Thymus (tissue), 11 donors: Measurements from ENCODE around the gene GOLGA6D. TPM values are rescaled to one million over a fixed set of nuclear protein-coding genes. Genes with fewer than 3 reads are reported as not detected.
"Not testable (repeated sequence)": the region's sequence is repeated elsewhere in the genome, so short reads cannot be mapped to it uniquely, and the experiment has no call there.

ENCODE experiments used
- DNase-seq, 9 donors: peaks; one replicate each; pipeline ENCODE4 v3.0.0-alpha.2; 2013; ENCODE audit warnings: low spot score in 9 of 9, low read depth in 6 of 9, missing footprints in 1 of 9
- H3K27ac ChIP-seq, 2 donors: one replicate each; pipeline ENCODE4 v1.5.1; 2013; ENCODE audit warnings: control low read depth in 1 of 2, low read depth in 1 of 2, low read length in 1 of 2, mild to moderate bottlenecking in 1 of 2, moderate library complexity in 1 of 2
- H3K27me3 ChIP-seq, 2 donors: one replicate each; pipeline ENCODE4 v1.5.1; 2013; ENCODE audit warnings: low read length in 1 of 2; ENCODE audit not compliant: control insufficient read depth in 2 of 2, insufficient read depth in 1 of 2
- H3K36me3 ChIP-seq, 2 donors: one replicate each; pipeline ENCODE4 v1.5.1; 2013; ENCODE audit warnings: low read length in 1 of 2, mild to moderate bottlenecking in 1 of 2, moderate library complexity in 1 of 2; ENCODE audit not compliant: control insufficient read depth in 2 of 2, insufficient read depth in 2 of 2
- H3K4me1 ChIP-seq, 2 donors: one replicate each; pipeline ENCODE4 v1.5.1; 2013; ENCODE audit warnings: low read length in 2 of 2; ENCODE audit not compliant: control insufficient read depth in 2 of 2, insufficient read depth in 2 of 2
- H3K4me3 ChIP-seq, 2 donors: one replicate each; pipeline ENCODE4 v1.5.1; 2013; ENCODE audit warnings: low read length in 2 of 2, control low read depth in 1 of 2, mild to moderate bottlenecking in 1 of 2
- H3K9me3 ChIP-seq, 2 donors: one replicate each; pipeline ENCODE4 v1.5.1; 2013; ENCODE audit warnings: low read length in 1 of 2, mild to moderate bottlenecking in 1 of 2; ENCODE audit not compliant: control insufficient read depth in 2 of 2, insufficient read depth in 1 of 2
- whole genome bisulfite sequencing: extraction: QIAGEN DNeasy Blood & Tissue Kit; methylation state at CpG from one replicate; pipeline ENCODE4 v1.1.7; 2013; 5-methylcytosine and 5-hydroxymethylcytosine counted together
- polyA plus RNA-seq: library from polyadenylated mRNA; stranded (reverse); fragments of 200-250 nt; gene quantifications from one replicate; pipeline ENCODE4 v1.2.3, GENCODE V29; 2013
- total RNA-seq: library from RNA; stranded (reverse); fragments of 120-200 nt; gene quantifications from one replicate; pipeline ENCODE4 v1.2.4, GENCODE V29; 2013
- donor health status: healthy.

The GOLGA6D gene
- total and polyA plus RNA-seq, 2 donors: 0.05 TPM

DNA sequence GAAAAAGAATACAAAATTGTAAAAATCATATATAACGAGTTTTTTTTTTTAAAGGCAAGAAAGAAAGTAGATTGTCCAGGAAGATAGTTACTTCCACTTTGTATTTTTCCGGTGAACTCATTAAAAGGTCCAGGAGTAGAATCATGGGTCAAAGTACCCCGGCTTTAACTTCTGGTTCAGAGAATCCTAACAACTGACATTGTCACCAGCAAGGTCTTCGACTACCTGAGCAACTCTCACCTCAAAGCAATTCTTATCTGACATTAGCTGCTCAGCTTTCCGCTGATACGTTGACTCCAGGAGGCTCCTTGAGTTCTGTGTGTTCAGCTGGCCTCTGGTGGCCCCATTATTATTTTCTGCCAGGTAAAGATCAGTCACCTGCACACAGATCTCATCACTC, 33.6 kb upstream of the GOLGA6D start:
- not testable (repeated sequence) for H3K36me3 ChIP-seq, H3K27me3 ChIP-seq, H3K27ac ChIP-seq, H3K4me1 ChIP-seq, H3K9me3 ChIP-seq, H3K4me3 ChIP-seq, DNase-seq
- 92% methylated on average over 6 of the region's 6 CpGs for WGBS

DNA sequence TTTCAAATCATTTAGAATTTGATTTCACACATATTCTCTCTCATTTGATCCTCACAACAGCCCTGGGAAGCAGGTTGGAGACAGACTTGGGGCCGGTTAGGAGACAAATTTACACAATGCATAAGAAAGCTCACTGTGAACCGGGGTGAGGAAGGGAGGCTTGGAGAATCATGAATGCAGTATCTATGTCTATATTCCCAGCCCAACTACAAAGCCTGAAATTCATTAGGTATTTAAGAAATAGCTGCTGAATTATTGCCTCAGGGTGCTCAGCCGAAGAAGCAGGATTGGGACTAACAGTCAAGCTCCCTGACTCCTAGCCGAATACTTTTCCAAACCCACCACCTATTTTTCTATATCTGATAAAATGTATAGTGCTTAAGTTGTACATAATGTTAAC, 32.9 kb upstream of the GOLGA6D start:
- Histone ChIP-seq H3K9me3 (no peaks in the 10 kb centered on the region), H3K27me3 (peaks cover 0 to 6% of the 10 kb centered on the region in 2 donors), H3K4me1 (no peaks in the 10 kb centered on the region), H3K4me3 (no peak overlapping the region), H3K27ac (no peak overlapping the region), H3K36me3 (no peaks in the 10 kb centered on the region)
- WGBS: 96% methylated on average over 4 of the region's 4 CpGs
- DNase-seq: no peak

DNA sequence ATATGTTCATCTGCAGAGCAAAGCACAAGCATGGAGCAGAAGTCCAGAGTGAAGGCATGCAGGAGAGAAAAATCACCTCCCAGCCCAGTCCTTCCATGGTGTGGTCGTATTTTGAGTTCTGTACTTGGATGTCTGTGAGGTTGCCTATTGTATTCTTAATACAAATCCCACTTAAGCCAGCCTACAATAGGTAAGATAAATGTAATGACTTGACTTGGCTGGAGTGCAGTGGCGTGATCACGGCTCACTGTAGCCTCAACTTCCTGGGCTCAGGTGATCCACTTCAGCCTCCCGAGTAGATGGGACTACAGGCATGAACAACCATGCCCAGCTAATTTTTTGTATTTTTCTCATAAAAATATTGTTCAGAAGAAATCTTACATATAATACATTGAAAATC, 31.3 kb upstream of the GOLGA6D start:
- WGBS: 98% methylated on average over 4 of the region's 4 CpGs
- not testable (repeated sequence) for H3K36me3 ChIP-seq, H3K27ac ChIP-seq, DNase-seq, H3K9me3 ChIP-seq, H3K4me3 ChIP-seq, H3K27me3 ChIP-seq, H3K4me1 ChIP-seq

DNA sequence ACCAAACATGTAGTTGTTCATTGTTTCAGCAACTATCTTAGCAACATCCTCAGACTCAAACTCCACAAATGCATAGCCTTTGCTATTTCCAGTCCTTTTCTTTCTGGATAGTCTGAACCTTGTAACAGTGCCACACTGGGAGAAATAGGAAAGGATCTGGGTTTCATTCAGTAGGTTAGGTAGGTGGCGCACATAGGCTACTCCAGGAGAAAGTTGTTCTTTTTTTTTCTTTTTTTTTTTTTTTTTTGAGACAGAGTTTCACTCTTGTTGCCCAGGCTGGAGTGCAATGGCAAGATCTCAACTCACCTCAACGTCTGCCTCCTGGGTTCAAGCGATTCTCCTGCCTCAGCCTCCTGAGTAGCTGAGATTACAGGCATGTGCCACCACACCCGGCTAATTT, 30.4 kb upstream of the GOLGA6D start:
- not testable (repeated sequence) for H3K9me3 ChIP-seq, H3K36me3 ChIP-seq, H3K27ac ChIP-seq, H3K27me3 ChIP-seq, H3K4me1 ChIP-seq, DNase-seq, H3K4me3 ChIP-seq
- 96% methylated on average over 4 of the region's 4 CpGs for WGBS

DNA sequence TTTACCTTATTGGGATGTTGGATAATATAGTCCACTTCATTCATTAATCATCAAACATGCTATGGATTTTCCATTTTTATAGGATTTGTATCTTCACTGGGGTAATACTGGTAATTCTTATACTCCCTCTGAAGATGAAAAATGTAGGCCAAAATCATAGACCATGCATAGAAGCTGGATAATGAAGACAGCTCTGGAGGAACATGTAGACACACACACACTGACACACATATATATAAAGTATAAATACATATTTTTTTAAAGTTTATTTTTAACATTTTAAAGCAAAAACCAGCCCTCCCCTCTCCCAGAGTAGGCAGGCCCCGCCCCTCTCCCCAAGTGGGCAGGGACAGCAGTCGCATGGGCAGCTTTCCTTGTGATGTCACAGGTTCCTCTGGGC, 24.6 kb upstream of the GOLGA6D start, which contains the start of gene GOLGA6C:
Gene GOLGA6C, plus strand, starts transcription at position 301 of the 400 bp plus-strand sequence. CDS start 265 bp downstream, outside the sequence.
- not testable (repeated sequence) for H3K27ac ChIP-seq, H3K27me3 ChIP-seq, H3K4me1 ChIP-seq, H3K4me3 ChIP-seq, H3K36me3 ChIP-seq, DNase-seq, H3K9me3 ChIP-seq
- no CpG with 5 or more reads among the region's 2 CpGs for WGBS

DNA sequence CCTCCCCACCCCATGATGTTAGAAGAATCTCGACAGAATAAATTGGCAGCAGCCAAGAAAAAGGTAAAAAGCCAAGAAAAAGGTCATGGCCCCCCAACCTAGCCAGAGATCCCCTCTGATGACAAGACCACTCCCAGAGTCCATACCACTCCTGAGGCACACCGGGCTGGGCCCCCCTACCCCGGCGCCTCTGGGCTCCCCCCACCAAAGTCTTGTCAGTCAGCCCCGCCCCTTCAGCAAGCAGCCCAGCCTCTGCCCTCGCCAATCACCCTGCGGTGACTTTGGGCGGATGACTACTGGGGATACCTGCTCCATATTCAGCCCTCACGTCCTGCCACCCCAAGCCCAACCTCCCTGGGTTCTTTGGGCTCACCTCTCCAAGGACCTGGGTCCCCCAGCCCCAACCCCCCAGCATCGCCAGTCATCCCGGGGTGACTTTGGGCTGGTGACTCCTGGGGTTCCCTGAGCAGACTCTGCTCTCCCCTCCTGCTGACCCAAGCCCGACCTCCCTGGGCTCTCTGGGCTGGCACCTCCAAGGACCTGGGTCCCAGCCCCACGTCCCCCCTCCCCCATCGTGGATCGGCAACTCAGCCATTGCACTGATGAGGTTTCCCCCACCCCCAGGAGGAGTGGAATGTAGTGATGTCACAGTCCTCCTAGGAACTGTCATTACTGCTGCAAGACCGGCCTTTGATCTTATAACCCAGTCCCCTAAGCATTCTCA, 23.9 kb upstream of the GOLGA6D start:
- not testable (repeated sequence) for H3K27me3 ChIP-seq, DNase-seq, H3K27ac ChIP-seq, H3K4me1 ChIP-seq, H3K9me3 ChIP-seq, H3K36me3 ChIP-seq, H3K4me3 ChIP-seq
- 94% methylated on average over 11 of the region's 16 CpGs for WGBS

DNA sequence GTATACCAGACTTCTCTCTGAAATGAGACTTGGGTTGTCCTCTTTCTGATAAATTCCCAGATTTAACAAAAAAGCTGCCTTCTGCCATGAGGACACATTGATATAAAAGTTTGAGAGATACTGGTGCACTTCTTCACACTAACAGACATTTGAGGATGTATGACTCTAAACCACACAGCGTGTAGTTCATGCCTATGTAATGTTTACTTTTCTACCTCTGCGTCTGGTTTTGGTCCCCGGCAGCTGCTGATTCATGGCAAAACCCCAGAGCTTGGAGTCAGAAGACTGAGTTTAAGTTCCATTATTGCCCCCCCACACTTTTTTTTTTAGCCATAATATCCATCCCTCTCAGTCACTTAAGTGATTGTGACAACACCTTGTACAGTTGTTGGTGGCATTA, 22.8 kb upstream of the GOLGA6D start:
- not testable (repeated sequence) for H3K27ac ChIP-seq, H3K27me3 ChIP-seq, H3K4me1 ChIP-seq, H3K36me3 ChIP-seq, H3K9me3 ChIP-seq, DNase-seq, H3K4me3 ChIP-seq
- WGBS: no CpG with 5 or more reads among the region's 3 CpGs

DNA sequence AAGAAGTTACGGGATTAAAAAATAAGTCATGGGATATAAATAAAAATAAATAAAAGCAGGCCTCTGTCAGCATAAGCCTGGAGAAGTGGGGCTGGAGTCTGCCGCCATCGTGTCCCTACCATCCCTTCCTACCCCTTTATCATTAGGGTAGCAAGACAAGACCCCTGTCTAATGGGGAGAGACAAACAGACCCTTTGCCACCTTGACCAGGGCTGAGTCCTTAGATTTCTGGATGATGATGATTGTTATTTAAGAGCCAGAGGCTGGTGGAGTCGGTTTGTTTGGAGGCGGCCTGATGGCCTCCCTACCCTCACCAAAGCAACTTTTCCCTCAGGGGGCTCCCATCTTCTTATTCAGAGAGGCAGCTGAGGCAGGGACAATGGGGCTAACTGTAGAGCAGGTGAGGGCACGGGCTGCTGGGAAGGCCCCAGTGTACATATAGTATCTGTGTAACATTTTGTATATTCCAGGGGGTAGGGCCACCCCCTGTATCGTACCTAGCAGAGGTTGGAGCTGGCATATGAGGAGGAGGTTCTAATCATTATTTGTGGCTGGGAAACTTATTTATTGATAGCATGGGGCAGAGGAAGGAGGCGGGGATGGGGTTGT, 8.8 kb upstream of the GOLGA6D start:
- H3K4me3 ChIP-seq, H3K4me1 ChIP-seq, H3K27me3 ChIP-seq, H3K36me3 ChIP-seq, H3K27ac ChIP-seq, H3K9me3 ChIP-seq, DNase-seq: not testable (repeated sequence)
- WGBS: over 99% methylated on average over 4 of the region's 8 CpGs

DNA sequence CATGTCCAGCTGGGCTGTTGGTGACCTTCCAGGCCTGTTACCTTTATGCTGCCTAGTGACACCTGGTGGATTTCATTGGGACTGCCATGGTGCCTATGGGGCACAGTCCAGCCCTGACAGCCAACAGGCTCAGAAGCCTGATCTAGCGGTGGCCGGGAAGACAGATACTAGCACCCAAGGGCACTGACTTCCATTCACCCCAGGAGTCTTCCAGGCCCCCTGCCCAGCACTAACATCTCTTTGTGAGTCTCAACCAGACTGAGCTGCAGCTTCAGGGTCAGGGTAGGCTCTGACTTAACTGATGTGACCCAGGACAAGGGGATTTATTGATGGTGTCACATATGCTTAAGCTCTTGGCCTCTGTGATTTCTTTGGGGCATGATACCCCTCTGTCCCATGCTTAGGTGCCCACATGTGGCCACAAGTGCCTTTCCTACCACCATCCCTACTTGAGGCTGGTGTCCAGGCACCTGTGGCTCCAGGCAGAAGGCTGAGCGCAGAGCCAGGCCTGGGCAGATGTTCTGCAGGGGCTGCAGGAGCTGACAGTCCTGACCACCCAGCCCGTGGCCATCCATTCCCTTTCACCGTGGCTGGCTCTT, 8.0 kb upstream of the GOLGA6D start:
- DNase-seq: peak in 1 of 9 donors; percentile 14
- 84% methylated on average over 5 of the region's 5 CpGs for WGBS
- not testable (repeated sequence) for H3K36me3 ChIP-seq, H3K27me3 ChIP-seq, H3K4me1 ChIP-seq, H3K4me3 ChIP-seq, H3K9me3 ChIP-seq, H3K27ac ChIP-seq
